Thyroid gland (tissue), 4 donors: ENCODE data around the gene DBF4B.

Source experiments
- POLR2A ChIP-seq, 2 donors: fragments of 450-650 bp; IDR thresholded peaks; one replicate each; pipeline ENCODE4 v1.6.1; 2017; ENCODE audit warnings: antibody characterized with exemption in 2 of 2, mild to moderate bottlenecking in 2 of 2, moderate library complexity in 1 of 2
- TF ChIP-seq, protein P1 (sequence below), 6 experiments: fragments of 200-600 bp in 3 of 6; fragments of 450-650 bp in 3 of 6; sonication (generic) in 3 of 6; IDR thresholded peaks; one replicate each; pipeline ENCODE4 v1.5.1; 2016 to 2019; ENCODE audit warnings: antibody characterized with exemption in 6 of 6, mild to moderate bottlenecking in 2 of 6, inconsistent platforms in 1 of 6, moderate library complexity in 1 of 6

DNA sequence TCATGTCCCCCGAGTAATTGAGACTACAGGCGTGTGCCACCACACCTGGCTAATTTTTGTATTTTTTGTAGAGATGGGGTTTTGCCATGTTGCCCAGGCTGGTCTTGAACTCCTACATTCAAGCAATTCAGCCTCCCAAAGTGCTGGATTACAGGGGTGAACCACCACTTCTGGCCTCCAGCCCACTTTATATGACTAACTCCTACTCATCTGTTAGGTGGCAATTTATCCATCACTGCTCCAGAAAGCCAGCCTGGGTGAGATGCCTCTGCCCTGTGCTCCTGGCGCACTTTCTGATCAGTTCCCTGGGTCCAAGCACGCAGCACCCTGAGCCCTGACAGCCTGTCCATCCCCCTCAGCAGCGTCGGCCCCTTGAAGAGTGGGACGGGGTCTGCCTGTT lies 79.7 kb downstream of the DBF4B start:
- no peak for TF ChIP-seq POLR2A (IDR thresholded peaks at IDR 0.05)
- TF ChIP-seq, protein P1, sequence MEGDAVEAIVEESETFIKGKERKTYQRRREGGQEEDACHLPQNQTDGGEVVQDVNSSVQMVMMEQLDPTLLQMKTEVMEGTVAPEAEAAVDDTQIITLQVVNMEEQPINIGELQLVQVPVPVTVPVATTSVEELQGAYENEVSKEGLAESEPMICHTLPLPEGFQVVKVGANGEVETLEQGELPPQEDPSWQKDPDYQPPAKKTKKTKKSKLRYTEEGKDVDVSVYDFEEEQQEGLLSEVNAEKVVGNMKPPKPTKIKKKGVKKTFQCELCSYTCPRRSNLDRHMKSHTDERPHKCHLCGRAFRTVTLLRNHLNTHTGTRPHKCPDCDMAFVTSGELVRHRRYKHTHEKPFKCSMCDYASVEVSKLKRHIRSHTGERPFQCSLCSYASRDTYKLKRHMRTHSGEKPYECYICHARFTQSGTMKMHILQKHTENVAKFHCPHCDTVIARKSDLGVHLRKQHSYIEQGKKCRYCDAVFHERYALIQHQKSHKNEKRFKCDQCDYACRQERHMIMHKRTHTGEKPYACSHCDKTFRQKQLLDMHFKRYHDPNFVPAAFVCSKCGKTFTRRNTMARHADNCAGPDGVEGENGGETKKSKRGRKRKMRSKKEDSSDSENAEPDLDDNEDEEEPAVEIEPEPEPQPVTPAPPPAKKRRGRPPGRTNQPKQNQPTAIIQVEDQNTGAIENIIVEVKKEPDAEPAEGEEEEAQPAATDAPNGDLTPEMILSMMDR (IDR thresholded peaks at IDR 0.05): no peak
